HG02678 (cell line): ENCODE measurements around the gene TMEFF1.

Experiments
- ATAC-seq: cut with Tn5 transposase; IDR thresholded peaks from one replicate; pipeline ENCODE4 v1.9.1; 2021; ENCODE audit warnings: mild to moderate bottlenecking, moderate library complexity; ENCODE audit not compliant: unreplicated experiment

TMEFF1 gene

GRCh38 chr9:100600521-100601079, 127.7 kb downstream of the TMEFF1 start:
- no peak for ATAC-seq

DNA sequence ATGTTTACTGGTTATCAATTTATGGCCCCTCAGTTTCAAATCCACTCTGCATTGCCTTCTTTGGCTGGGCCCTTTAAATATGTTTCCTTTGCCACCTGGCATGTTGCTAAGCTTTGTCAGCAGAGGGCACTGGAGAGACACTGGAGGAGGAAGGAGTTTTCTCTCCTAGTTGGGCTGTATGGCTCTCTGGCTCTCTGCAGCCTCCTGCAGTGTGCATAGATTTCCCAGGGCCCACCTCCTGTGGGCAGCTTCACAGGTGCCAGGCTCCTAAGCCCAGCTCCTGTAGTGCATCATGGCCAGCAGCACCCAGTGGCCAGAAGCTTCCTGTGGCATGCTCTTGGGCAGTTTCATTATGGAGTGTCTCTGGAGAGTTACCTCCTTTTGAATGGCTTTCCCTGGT, 128.3 kb downstream of the TMEFF1 start:
- ATAC-seq: peak; percentile 50

DNA sequence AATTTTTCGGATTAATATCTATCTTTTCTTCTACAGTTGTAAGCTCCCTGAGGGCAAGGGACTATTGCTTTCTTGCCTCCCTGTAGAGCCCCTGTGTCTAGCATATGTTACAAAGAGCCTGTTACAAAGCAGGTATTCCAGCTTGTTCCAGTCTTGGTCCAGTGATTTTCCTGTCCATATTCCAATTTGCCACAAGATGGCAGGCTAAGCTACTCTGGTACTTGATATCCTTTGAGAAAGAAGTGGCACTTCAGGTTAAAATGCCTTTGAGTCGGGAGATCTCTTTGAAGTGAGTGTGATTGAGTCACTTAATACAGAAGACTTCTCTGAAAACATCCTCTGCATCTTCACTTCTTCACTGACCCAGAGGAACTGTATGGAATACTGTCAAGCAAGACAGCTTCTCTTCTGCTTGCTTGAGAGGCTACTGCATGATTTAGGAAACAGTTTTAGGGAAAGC, 129.4 kb downstream of the TMEFF1 start:
- ATAC-seq: no peak

DNA sequence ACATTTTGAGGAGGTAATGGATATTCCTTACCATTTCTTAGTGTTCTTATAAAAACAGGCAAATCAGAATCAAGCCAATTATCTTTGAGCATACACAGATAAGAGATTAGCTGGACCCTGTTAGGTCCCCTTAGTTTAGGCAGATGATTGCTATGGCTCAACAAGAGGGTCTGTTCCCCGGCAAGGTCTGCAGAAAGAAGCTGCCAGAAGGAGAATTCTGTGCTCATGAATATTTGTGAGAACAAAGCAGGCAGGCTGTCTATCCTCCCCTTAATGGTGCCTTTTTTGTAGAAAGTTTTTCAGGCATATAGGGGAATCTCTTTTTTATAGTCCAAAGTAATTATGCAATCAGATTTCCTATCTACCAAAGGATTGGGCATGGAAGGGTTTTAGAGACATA, 132.5 kb downstream of the TMEFF1 start:
- ATAC-seq: no peak

DNA sequence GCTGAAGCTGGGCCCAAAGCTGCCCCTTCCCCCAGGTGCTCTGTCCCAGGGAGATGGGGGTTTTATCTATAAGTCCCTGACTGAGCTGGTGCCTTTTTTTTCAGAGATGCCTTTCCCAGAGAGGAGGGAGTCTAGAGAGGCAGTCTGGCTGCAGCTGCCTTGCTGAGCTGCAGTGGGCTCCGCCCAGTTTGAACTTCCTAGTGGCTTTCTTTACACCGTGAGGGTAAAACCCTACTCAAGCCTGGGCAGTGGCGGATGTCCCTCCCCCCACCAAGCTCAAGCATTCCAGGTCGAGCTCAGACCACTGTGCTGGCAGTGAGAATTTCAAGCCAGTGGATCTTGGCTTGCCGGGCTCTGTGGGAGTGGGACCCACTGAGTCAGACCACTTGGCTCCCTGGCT, 146.2 kb downstream of the TMEFF1 start:
- no peak for ATAC-seq

GRCh38 chr9:100619665-100620064, 146.7 kb downstream of the TMEFF1 start:
- no peak for ATAC-seq

GRCh38 chr9:100623969-100624368, 151.0 kb downstream of the TMEFF1 start:
- no peak for ATAC-seq

GRCh38 chr9:100626949-100627348, 154.0 kb downstream of the TMEFF1 start:
- ATAC-seq: no peak
